Liver (tissue), 9 donors: Measurements from ENCODE around the gene CMTM7. TPM values are rescaled to one million over a fixed set of nuclear protein-coding genes. Genes with fewer than 3 reads are reported as not detected.

ENCODE experiments used
- DNase-seq: peaks from one replicate; pipeline ENCODE4 v3.0.0-alpha.2; 2017; ENCODE audit warnings: low spot score
- H3K27ac ChIP-seq, 2 donors: one replicate each; pipeline ENCODE4 v1.7.0; 2013; ENCODE audit warnings: inconsistent platforms in 2 of 2, low read length in 2 of 2, control low read depth in 1 of 2, low read depth in 1 of 2, mild to moderate bottlenecking in 1 of 2
- H3K27me3 ChIP-seq, 4 donors: one replicate each; pipeline versions ENCODE4 v1.6.1 to v1.7.0; 2013; ENCODE audit warnings: low read length in 3 of 4, inconsistent platforms in 1 of 4, mild to moderate bottlenecking in 1 of 4, moderate library complexity in 1 of 4; ENCODE audit not compliant: control insufficient read depth in 4 of 4, insufficient read depth in 4 of 4
- H3K36me3 ChIP-seq, 4 donors: one replicate each; pipeline versions ENCODE4 v1.6.1 to v1.7.0; 2013; ENCODE audit warnings: low read length in 3 of 4, mild to moderate bottlenecking in 3 of 4, low read depth in 1 of 4, moderate library complexity in 1 of 4; ENCODE audit not compliant: control insufficient read depth in 4 of 4, insufficient read depth in 3 of 4
- H3K4me1 ChIP-seq, 4 donors: one replicate each; pipeline versions ENCODE4 v1.6.1 to v1.7.0; 2013; ENCODE audit warnings: low read length in 3 of 4, mild to moderate bottlenecking in 3 of 4, moderate library complexity in 1 of 4; ENCODE audit not compliant: control insufficient read depth in 4 of 4, insufficient read depth in 4 of 4
- H3K4me3 ChIP-seq, 3 donors: one replicate each; pipeline versions ENCODE4 v1.6.1 to v1.7.0; 2013; ENCODE audit warnings: low read length in 3 of 3, control low read depth in 1 of 3, low read depth in 1 of 3, mild to moderate bottlenecking in 1 of 3
- H3K9ac ChIP-seq, 2 donors: one replicate each; pipeline ENCODE4 v1.7.0; 2013; ENCODE audit warnings: low read length in 2 of 2, mild to moderate bottlenecking in 2 of 2, moderate library complexity in 2 of 2, control low read depth in 1 of 2, low read depth in 1 of 2
- H3K9me3 ChIP-seq, 4 donors: one replicate each; pipeline versions ENCODE4 v1.6.1 to v1.7.0; 2013; ENCODE audit warnings: low read length in 3 of 4; ENCODE audit not compliant: control insufficient read depth in 4 of 4
- EGR1 ChIP-seq, 2 donors: IDR thresholded peaks; 2 replicates each; pipeline ENCODE4 v1.6.1; 2016 to 2018; ENCODE audit warnings: antibody characterized with exemption in 2 of 2, low read depth in 2 of 2
- FOXA1 ChIP-seq: IDR thresholded peaks from 2 replicates; pipeline ENCODE4 v1.6.1; 2016; ENCODE audit warnings: antibody characterized with exemption
- FOXA2 ChIP-seq: IDR thresholded peaks from 2 replicates; pipeline ENCODE4 v1.6.1; 2016; ENCODE audit warnings: antibody characterized with exemption
- GABPA ChIP-seq, 2 donors: IDR thresholded peaks in 1 of 2; conservative IDR thresholded peaks in 1 of 2; 2 replicates each; pipeline ENCODE4 v1.6.1; 2016; ENCODE audit warnings: antibody characterized with exemption in 2 of 2, mild to moderate bottlenecking in 1 of 2, moderate library complexity in 1 of 2
- HNF4A ChIP-seq, 2 donors: conservative IDR thresholded peaks; 2 replicates each; pipeline ENCODE4 v1.6.1; 2016; ENCODE audit warnings: antibody characterized with exemption in 2 of 2, mild to moderate bottlenecking in 2 of 2
- HNF4G ChIP-seq: IDR thresholded peaks from 2 replicates; pipeline ENCODE4 v1.6.1; 2016; ENCODE audit warnings: antibody characterized with exemption
- JUND ChIP-seq, 2 donors: IDR thresholded peaks; 2 replicates each; pipeline ENCODE4 v1.6.1; 2016; ENCODE audit warnings: antibody characterized with exemption in 2 of 2
- MAX ChIP-seq: IDR thresholded peaks from 2 replicates; pipeline ENCODE4 v1.6.1; 2016; ENCODE audit warnings: antibody characterized with exemption
- NR2F2 ChIP-seq: IDR thresholded peaks from 2 replicates; pipeline ENCODE4 v1.6.1; 2016; ENCODE audit warnings: antibody characterized with exemption
- RAD21 ChIP-seq, 2 donors: IDR thresholded peaks; 2 replicates each; pipeline ENCODE4 v1.6.1; 2016; ENCODE audit warnings: antibody characterized with exemption in 2 of 2, mild to moderate bottlenecking in 2 of 2
- REST ChIP-seq: IDR thresholded peaks from 2 replicates; pipeline ENCODE4 v1.6.1; 2016; ENCODE audit warnings: antibody characterized with exemption, mild to moderate bottlenecking
- RXRA ChIP-seq, 2 donors: IDR thresholded peaks; 2 replicates each; pipeline ENCODE4 v1.6.1; 2017 to 2018; ENCODE audit warnings: antibody characterized with exemption in 2 of 2, mild to moderate bottlenecking in 1 of 2
- SP1 ChIP-seq: IDR thresholded peaks from 2 replicates; pipeline ENCODE4 v1.6.1; 2018; ENCODE audit warnings: antibody characterized with exemption, mild to moderate bottlenecking
- TAF1 ChIP-seq: conservative IDR thresholded peaks from 2 replicates; pipeline ENCODE4 v1.6.1; 2016; ENCODE audit warnings: antibody characterized with exemption, mild to moderate bottlenecking
- YY1 ChIP-seq: IDR thresholded peaks from 2 replicates; pipeline ENCODE4 v1.6.1; 2016; ENCODE audit warnings: antibody characterized with exemption, mild to moderate bottlenecking
- ZBTB33 ChIP-seq: IDR thresholded peaks from 2 replicates; pipeline ENCODE4 v1.6.1; 2016; ENCODE audit warnings: antibody characterized with exemption
- WGBS: extraction: QIAGEN DNeasy Blood & Tissue Kit; methylation state at CpG from one replicate; pipeline ENCODE4 v1.1.7; 2013; 5-methylcytosine and 5-hydroxymethylcytosine counted together
- polyA plus RNA-seq, 2 donors: library from polyadenylated mRNA; stranded (reverse) in 1 of 2; unstranded in 1 of 2; fragments of 200-250 nt in 1 of 2; fragments of >200 nt in 1 of 2; fragmentation: Nextera tagmentation in 1 of 2; extraction: Ambion mirVana in 1 of 2; gene quantifications; one replicate each; pipeline versions ENCODE4 v1.2.1 to v1.2.3, GENCODE V29; 2013 to 2015
- total RNA-seq, 2 donors: library from RNA; depleted of rRNA; stranded (reverse); fragments of >200 nt; gene quantifications; one replicate each; pipeline ENCODE4 v1.2.3, GENCODE V29; 2014
- TF ChIP-seq, protein P1 (sequence below): fragments of 150-350 bp; IDR thresholded peaks from 2 replicates; pipeline ENCODE4 v1.5.1; 2017; ENCODE audit warnings: improper control_type of control experiment, low read depth, low read length; ENCODE audit not compliant: missing input control
- TF ChIP-seq, protein P2 (sequence below): IDR thresholded peaks from 2 replicates; pipeline ENCODE4 v1.6.1; 2016; ENCODE audit warnings: antibody characterized with exemption
- donor health status: healthy.
- donor health status: healthy.
- donor health status: healthy.
- donor health status: healthy.
- donor health status: healthy.

Gene CMTM7
- total and polyA plus RNA-seq, 4 donors, result 3.6 to 20.3 (median 4.1) TPM

DNA sequence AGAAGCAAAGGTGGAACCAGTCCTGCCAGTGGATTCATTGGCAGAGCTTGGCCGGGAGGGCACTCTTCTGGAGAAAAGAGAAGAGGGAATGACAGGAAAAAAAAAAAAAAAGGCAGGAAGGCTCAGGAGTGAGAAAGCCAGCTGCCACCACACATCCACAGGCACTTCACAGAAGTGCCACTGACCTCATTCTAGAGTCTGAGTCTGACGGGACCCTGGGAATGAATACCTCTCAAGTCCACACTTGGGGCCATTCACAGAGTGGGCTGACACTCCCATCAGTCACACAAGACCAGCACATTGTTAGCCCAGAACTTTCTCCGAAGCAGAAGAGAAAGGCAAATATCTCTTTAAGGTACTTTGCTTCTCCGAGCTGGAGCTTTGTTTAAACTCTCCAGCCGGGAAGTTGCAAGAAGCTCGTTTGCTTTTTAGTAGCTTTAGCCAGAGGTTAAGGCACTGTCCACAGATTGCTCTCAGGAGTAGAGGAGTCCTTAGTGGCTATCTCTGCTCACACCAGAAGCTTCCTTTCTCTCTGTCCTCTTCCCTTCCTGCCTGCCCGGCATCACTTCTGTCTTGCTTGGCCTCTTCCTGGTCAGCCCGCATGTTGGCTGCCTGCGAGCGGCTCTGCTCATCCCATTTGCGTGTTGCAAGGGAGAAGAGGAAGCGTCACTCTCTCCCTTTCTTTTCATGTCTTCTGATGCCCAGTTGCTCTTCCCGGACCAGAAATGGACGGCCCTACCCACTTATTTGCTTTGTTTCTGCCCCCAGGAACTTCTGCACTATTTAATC, 57.2 kb downstream of the CMTM7 start:
- Histone ChIP-seq H3K9ac (no peak overlapping the region), H3K27me3 (no peaks in the 10 kb centered on the region), H3K36me3 (no peaks in the 10 kb centered on the region), H3K27ac (no peak overlapping the region), H3K4me3 (no peak overlapping the region), H3K4me1 (peaks cover 0 to 8% (median 4%) of the 10 kb centered on the region in 4 donors), H3K9me3 (no peaks in the 10 kb centered on the region)
- TF ChIP-seq, protein P1, sequence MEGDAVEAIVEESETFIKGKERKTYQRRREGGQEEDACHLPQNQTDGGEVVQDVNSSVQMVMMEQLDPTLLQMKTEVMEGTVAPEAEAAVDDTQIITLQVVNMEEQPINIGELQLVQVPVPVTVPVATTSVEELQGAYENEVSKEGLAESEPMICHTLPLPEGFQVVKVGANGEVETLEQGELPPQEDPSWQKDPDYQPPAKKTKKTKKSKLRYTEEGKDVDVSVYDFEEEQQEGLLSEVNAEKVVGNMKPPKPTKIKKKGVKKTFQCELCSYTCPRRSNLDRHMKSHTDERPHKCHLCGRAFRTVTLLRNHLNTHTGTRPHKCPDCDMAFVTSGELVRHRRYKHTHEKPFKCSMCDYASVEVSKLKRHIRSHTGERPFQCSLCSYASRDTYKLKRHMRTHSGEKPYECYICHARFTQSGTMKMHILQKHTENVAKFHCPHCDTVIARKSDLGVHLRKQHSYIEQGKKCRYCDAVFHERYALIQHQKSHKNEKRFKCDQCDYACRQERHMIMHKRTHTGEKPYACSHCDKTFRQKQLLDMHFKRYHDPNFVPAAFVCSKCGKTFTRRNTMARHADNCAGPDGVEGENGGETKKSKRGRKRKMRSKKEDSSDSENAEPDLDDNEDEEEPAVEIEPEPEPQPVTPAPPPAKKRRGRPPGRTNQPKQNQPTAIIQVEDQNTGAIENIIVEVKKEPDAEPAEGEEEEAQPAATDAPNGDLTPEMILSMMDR, result no peak
- TF ChIP-seq JUND (IDR thresholded peaks at IDR 0.05), result no peak
- TF ChIP-seq MAX, result no peak
- no peak for TF ChIP-seq NR2F2
- TF ChIP-seq GABPA (IDR thresholded peaks at IDR 0.05 in 1 of 2, conservative IDR thresholded peaks at IDR 0.05 in 1 of 2), result no peak
- no peak for TF ChIP-seq YY1
- no peak for DNase-seq
- WGBS, result 75% methylated on average over 14 of the region's 14 CpGs

DNA sequence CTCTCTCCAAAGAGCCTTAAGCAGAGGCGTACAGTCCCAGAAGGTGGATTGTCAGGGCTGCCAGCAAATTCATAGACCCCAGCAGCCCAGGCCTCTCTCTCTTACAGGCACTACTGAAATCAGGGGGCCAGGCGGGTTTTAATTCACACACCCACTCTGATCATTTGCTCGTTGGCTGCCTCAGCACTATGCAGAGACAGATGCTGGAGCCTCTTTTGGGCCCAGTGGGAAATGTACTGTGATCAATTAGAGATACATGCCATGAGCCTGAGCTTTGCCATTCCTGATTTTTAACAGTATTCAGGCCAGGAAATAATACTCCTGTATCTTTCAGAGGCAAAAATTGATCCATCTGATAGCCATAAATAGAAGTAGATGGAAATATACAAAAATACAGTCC, 58.0 kb downstream of the CMTM7 start:
- WGBS, result 97% methylated on average over 3 of the region's 3 CpGs
- Histone ChIP-seq H3K4me3 (no peak overlapping the region), H3K27me3 (no peaks in the 10 kb centered on the region), H3K9me3 (no peaks in the 10 kb centered on the region), H3K9ac (no peak overlapping the region), H3K27ac (no peak overlapping the region), H3K36me3 (no peaks in the 10 kb centered on the region), H3K4me1 (peaks cover 0 to 15% (median 9%) of the 10 kb centered on the region in 4 donors)
- TF ChIP-seq SP1, result no peak
- TF ChIP-seq HNF4G, result no peak
- TF ChIP-seq MAX, result no peak
- no peak for TF ChIP-seq NR2F2
- TF ChIP-seq RXRA (IDR thresholded peaks at IDR 0.05), result no peak
- no peak for TF ChIP-seq TAF1
- TF ChIP-seq, protein P1, result no peak
- no peak for TF ChIP-seq REST
- TF ChIP-seq JUND (IDR thresholded peaks at IDR 0.05), result no peak
- no peak for TF ChIP-seq EGR1 (IDR thresholded peaks at IDR 0.05; ENCODE audit: low read depth in 2 of 2)
- TF ChIP-seq FOXA2, result no peak
- TF ChIP-seq, protein P2, sequence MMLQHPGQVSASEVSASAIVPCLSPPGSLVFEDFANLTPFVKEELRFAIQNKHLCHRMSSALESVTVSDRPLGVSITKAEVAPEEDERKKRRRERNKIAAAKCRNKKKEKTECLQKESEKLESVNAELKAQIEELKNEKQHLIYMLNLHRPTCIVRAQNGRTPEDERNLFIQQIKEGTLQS, result no peak
- no peak for TF ChIP-seq FOXA1
- no peak for TF ChIP-seq YY1
- no peak for TF ChIP-seq HNF4A (conservative IDR thresholded peaks at IDR 0.05)
- no peak for TF ChIP-seq GABPA (IDR thresholded peaks at IDR 0.05 in 1 of 2, conservative IDR thresholded peaks at IDR 0.05 in 1 of 2)
- TF ChIP-seq ZBTB33, result no peak
- no peak for TF ChIP-seq RAD21 (IDR thresholded peaks at IDR 0.05)
- DNase-seq, result no peak
